A549 treated with dexamethasone at 1 μM for 4 hours (cell line): ENCODE data around the gene TMEM184A. TPM values are rescaled to one million over a fixed set of nuclear protein-coding genes. Genes with fewer than 3 reads are reported as not detected.

Experiments used
- total RNA-seq: library from RNA; stranded (reverse); fragments of 200-300 nt; extraction: Qiagen RNA extraction; gene quantifications from 5 replicates; pipeline ENCODE4 v1.2.3, GENCODE V29; 2022

Gene TMEM184A
- total RNA-seq: 4.1 to 10.4 TPM (median 8.8 TPM) in 5 replicates

DNA sequence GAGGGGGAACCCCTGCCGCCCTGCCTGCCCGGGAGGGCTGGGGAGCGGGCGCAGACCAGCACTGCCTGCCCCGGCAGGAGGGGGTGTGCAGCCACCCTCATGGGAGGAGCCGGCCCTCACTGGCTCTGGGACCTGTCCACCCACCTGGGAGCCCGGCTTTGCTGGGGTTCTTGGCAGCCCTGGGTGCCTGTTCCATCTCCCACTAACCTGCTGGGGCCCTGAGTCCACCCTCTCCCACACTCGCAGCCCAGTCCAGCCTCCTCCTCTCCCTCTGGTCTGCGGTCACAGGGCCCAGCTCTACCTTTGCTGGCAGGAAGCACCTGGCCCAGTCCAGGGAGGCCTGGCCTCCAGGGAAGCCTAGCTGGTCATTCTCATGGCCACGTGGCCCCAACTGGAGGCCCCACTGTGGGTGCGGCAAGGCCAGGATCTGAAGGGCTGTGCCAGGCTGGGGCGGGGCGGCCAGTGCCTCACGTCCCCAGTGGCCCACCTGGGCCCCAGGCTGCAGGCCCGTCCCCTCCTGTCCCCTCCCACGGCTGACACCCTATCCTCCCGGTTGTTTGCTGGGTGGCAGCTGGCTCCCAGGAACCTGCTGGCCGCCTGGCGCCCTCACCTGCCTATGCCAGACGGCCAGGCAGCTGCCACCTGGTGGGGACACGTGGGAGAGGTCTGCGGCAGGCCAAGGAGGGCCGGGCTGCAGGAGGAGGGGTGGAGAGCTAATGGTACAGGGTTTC is at the start of gene TMEM184A:
TSS of gene TMEM184A (minus strand) at position 393 of the 731 bp plus-strand sequence. CDS start 721 bp downstream, outside the sequence.

DNA sequence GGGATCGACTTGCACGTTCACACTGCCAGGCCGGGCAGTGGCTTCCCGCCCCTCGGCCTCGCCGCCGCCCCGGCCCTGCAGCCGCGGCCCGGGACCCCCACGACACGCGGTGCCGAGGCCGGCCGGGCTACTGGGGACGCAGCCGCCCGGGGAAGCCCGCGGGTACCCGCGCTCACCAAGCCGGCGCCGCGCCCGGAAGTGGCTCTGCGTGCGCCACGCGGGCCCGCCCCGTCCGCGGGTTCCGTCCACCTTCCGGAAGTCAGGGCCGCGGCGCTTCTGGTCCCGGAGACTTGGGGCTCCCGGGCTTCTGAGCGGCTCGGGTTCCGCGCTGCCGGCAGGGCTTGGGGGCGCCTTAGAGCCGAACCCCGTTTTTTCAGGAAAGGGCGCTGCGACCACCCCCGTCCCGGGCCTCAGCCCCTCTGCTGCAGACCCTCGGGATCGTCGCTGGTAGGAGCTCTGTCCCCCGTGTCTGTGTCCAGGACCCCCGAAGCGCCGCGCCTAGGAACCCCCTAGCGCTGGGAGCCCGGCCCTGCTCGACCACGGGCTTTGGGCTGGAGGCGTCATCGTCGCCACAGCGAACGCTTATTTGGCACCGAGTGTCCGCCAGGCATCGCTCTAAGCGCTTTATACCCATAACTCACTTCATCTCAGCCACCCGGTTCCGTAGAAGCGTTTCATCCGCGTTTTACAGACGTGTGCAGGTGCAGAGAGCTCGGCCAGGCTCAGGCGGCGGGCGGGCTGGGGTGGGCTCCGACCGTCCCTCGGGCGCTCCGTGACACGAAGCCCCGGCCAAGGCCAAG is 14.0 kb upstream of the TMEM184A start, which contains the start of gene PSMG3:
TSS of gene PSMG3 (minus strand) at position 200 of the 800 bp plus-strand sequence. CDS start 693 bp downstream, outside the sequence.

GRCh38 chr7:1503816-1504775 is 51.9 kb downstream of the TMEM184A start, which contains the start of gene INTS1:
Gene INTS1 (minus strand): TSS chr7:1504389. CDS start chr7:1503960, 429 bp downstream.

Other genes with a start within 250 kb of the TMEM184A start
- 12.1 to 22.7 TPM (median 20.7 TPM) in 5 replicates for gene MICALL2, start 96.7 kb downstream of the TMEM184A start, total RNA-seq
- gene INTS1, start 51.8 kb downstream of the TMEM184A start, total RNA-seq: 34.2 to 66.2 TPM (median 60.1 TPM) in 5 replicates
- gene MAFK, start 25.5 kb downstream of the TMEM184A start, total RNA-seq: 24.6 to 47.9 TPM (median 38.8 TPM) in 5 replicates
- gene PSMG3, start 13.8 kb upstream of the TMEM184A start, total RNA-seq: 71.6 to 92.3 TPM (median 86.8 TPM) in 5 replicates
- gene ELFN1, start 114.1 kb upstream of the TMEM184A start, total RNA-seq: 0.24 to 0.37 TPM (median 0.33 TPM) in 5 replicates